ENCODE results near the gene MMP14.
A peak's percentile ranks its signal among the peaks of the same experiment; 100 is the strongest.

MMP14 gene

GRCh38 chr14:22885975-22886374 is 49.6 kb downstream of the MMP14 start:
- DNase-seq, result no peak

- peak; percentile 78 for DNase-seq
These were observed 50.3 kb downstream of the MMP14 start for GRCh38 chr14:22886500-22887259.

GRCh38 chr14:22887260-22887989 is 51.0 kb downstream of the MMP14 start:
- peak; percentile 41 for DNase-seq

GRCh38 chr14:22887990-22888378 is 51.6 kb downstream of the MMP14 start:
- peak; percentile 62 for DNase-seq

GRCh38 chr14:22888662-22889061 is 52.3 kb downstream of the MMP14 start:
- no peak for DNase-seq

- DNase-seq, result no peak
These were observed 54.0 kb downstream of the MMP14 start for GRCh38 chr14:22890416-22890815.

- no peak for DNase-seq
These were observed 56.1 kb downstream of the MMP14 start for GRCh38 chr14:22892488-22892887.

- no peak for DNase-seq
These were observed 57.3 kb downstream of the MMP14 start for GRCh38 chr14:22893706-22894105.

GRCh38 chr14:22895402-22895801 is 59.0 kb downstream of the MMP14 start:
- DNase-seq, result no peak

GRCh38 chr14:22896356-22896755 is 60.0 kb downstream of the MMP14 start:
- DNase-seq, result no peak

- DNase-seq, result no peak
These were observed 60.4 kb downstream of the MMP14 start for GRCh38 chr14:22896760-22897159.

- no peak for DNase-seq
These were observed 61.0 kb downstream of the MMP14 start for GRCh38 chr14:22897357-22897756.
